Prostate gland (tissue), 2 donors: ENCODE measurements around the gene PTPRD. TPM values are rescaled to one million over a fixed set of nuclear protein-coding genes. Genes with fewer than 3 reads are reported as not detected.

Experiments
- DNase-seq: peaks from one replicate; pipeline ENCODE4 v3.0.0-alpha.2; 2019; ENCODE audit warnings: low spot score
- H3K27ac ChIP-seq, 2 donors: fragments of 200-600 bp; sonication (generic); 2 replicates each; pipeline ENCODE4 v1.5.1; 2017 to 2019
- H3K27me3 ChIP-seq: fragments of 200-600 bp; sonication (generic); replicated peaks from 2 replicates; pipeline ENCODE4 v1.5.1; 2019; ENCODE audit not compliant: insufficient read depth
- H3K36me3 ChIP-seq, 2 donors: fragments of 200-600 bp; sonication (generic); 1 replicate in 1 of 2; 2 replicates in 1 of 2; pipeline versions ENCODE4 v1.5.1 to v1.8.1; 2017 to 2019
- H3K4me1 ChIP-seq: fragments of 200-600 bp; sonication (generic); replicated peaks from 2 replicates; pipeline ENCODE4 v1.5.1; 2019
- H3K4me3 ChIP-seq, 2 donors: fragments of 200-600 bp; sonication (generic); 2 replicates each; pipeline ENCODE4 v1.5.1; 2017 to 2019
- H3K9me3 ChIP-seq: fragments of 200-600 bp; sonication (generic); 2 replicates; pipeline ENCODE4 v1.5.1; 2017
- CTCF ChIP-seq, 4 experiments: fragments of 200-600 bp in 2 of 4; fragments of 450-650 bp in 2 of 4; sonication (generic) in 2 of 4; IDR thresholded peaks; 1 replicate in 3 of 4; 2 replicates in 1 of 4; pipeline ENCODE4 v1.5.1; 2016 to 2019; ENCODE audit warnings: antibody characterized with exemption in 4 of 4, mild to moderate bottlenecking in 2 of 4, moderate library complexity in 2 of 4
- POLR2A ChIP-seq: fragments of 450-650 bp; IDR thresholded peaks from one replicate; pipeline ENCODE4 v1.6.1; 2016; ENCODE audit warnings: antibody characterized with exemption, mild to moderate bottlenecking
- POLR2AphosphoS5 ChIP-seq: sonication (generic); formaldehyde crosslinking; IDR thresholded peaks from one replicate; pipeline ENCODE4 v1.6.1; 2017; ENCODE audit warnings: antibody characterized with exemption
- WGBS: methylation state at CpG from one replicate; pipeline ENCODE4 v1.1.5; 2018; 5-methylcytosine and 5-hydroxymethylcytosine counted together
- intact Hi-C: fragments of 100-400 bp; cut with DNase I; formaldehyde crosslinking; loops from one replicate; pipeline ENCODE4 v1.14.2; 2022
- total RNA-seq, 2 donors: library from RNA; depleted of rRNA; stranded (reverse); fragments of >200 nt; gene quantifications; one replicate each; pipeline ENCODE4 v1.1.0, GENCODE V29; 2016

PTPRD gene
- total RNA-seq, 2 donors from 2014 or later = 5.8 to 23.1 TPM

- intact Hi-C loops = no loop called here
- DNase-seq = no peak
- WGBS = 90% methylated on average over 3 of the region's 3 CpGs
- no peaks in the 10 kb centered on the region for H3K27me3 ChIP-seq
- H3K4me1 ChIP-seq = no peaks in the 10 kb centered on the region
- no peak overlapping the region for H3K4me3 ChIP-seq
- no peak overlapping the region for H3K27ac ChIP-seq
- no peaks in the 10 kb centered on the region for H3K36me3 ChIP-seq
- no peaks in the 10 kb centered on the region for H3K9me3 ChIP-seq
- TF ChIP-seq POLR2AphosphoS5 = no peak
- TF ChIP-seq CTCF (IDR thresholded peaks at IDR 0.05) = no peak
- TF ChIP-seq POLR2A = no peak
These were observed 2193.1 kb downstream of the PTPRD start for GRCh38 chr9:8419596-8420275.

GRCh38 chr9:8417341-8417740, 2195.5 kb downstream of the PTPRD start:
- H3K27me3 ChIP-seq = no peaks in the 10 kb centered on the region
- intact Hi-C loops = no loop called here
- no peak overlapping the region for H3K27ac ChIP-seq
- H3K9me3 ChIP-seq = no peaks in the 10 kb centered on the region
- DNase-seq = no peak
- H3K4me3 ChIP-seq = no peak overlapping the region
- H3K4me1 ChIP-seq = no peaks in the 10 kb centered on the region
- WGBS = 38% methylated on average over 1 of the region's 1 CpG
- TF ChIP-seq POLR2A = no peak
- no peak for TF ChIP-seq POLR2AphosphoS5
- no peak for TF ChIP-seq CTCF (IDR thresholded peaks at IDR 0.05)
- no peaks in the 10 kb centered on the region for H3K36me3 ChIP-seq

- 91% methylated on average over 3 of the region's 3 CpGs for WGBS
- Histone ChIP-seq H3K27me3 (no peaks in the 10 kb centered on the region), H3K36me3 (no peaks in the 10 kb centered on the region), H3K4me1 (no peaks in the 10 kb centered on the region), H3K4me3 (no peak overlapping the region), H3K9me3 (no peaks in the 10 kb centered on the region), H3K27ac (no peak overlapping the region)
- no peak for TF ChIP-seq POLR2AphosphoS5
- no peak for TF ChIP-seq POLR2A
- TF ChIP-seq CTCF (IDR thresholded peaks at IDR 0.05) = no peak
- DNase-seq = no peak
- intact Hi-C loops = no loop called here
These were observed 2200.5 kb downstream of the PTPRD start for GRCh38 chr9:8412327-8412726.

- H3K4me1 ChIP-seq = no peaks in the 10 kb centered on the region
- no peak for DNase-seq
- no peaks in the 10 kb centered on the region for H3K36me3 ChIP-seq
- intact Hi-C loops = no loop called here
- H3K27ac ChIP-seq = no peak overlapping the region
- H3K4me3 ChIP-seq = no peak overlapping the region
- no peaks in the 10 kb centered on the region for H3K9me3 ChIP-seq
- TF ChIP-seq POLR2A (no peak), CTCF (IDR thresholded peaks at IDR 0.05) (no peak)
- H3K27me3 ChIP-seq = no peaks in the 10 kb centered on the region
- 83% methylated on average over 9 of the region's 9 CpGs for WGBS
These were observed 2204.1 kb downstream of the PTPRD start for GRCh38 chr9:8408575-8409190.
